ENCODE results near the gene KITLG. TPM values are rescaled to one million over a fixed set of nuclear protein-coding genes. Genes with fewer than 3 reads are reported as not detected.

KITLG gene
- total and polyA plus RNA-seq, 2 experiments from 2014 or later = 3.1 to 10.7 TPM

DNA sequence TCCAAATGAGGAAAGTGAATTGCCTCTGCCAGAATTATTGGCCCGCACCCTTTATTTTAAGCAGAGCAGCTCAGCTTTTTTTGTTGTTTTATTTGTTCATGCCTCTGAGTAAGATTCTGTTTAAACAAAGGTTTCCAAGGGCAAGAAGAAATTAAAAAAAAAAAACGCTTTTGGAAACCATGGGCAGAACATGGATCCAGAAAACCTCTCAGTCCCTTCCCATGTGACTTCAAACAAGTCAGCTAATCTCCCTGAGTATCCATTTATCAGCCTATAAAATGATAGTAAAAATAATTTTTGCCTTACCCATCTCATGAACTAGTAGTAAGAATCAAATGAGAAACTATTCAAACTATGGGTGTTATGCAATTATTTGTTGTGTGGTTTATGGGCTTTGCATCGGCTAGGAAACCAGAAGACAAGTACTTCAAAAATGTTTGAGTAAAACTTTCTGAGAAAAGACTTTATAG is 27.6 kb downstream of the KITLG start:
- Mint-ChIP-seq H3K4me1 (peaks cover 22% of the 10 kb centered on the region), H3K27me3 (ENCODE audit: insufficient read depth, low read depth, poor library complexity) (peaks cover 2% of the 10 kb centered on the region), H3K36me3 (ENCODE audit: low read depth) (no peaks in the 10 kb centered on the region)

More for the DNA sequence above, 27.6 kb downstream of the KITLG start:
- H3K4me3 Mint-ChIP-seq = no peak overlapping the region
- Histone ChIP-seq H3K27ac (ENCODE audit: low read depth) (no peak overlapping the region), H3K9me2 (ENCODE audit: insufficient read depth) (peaks cover 7% of the 10 kb centered on the region), H3K4me1 (ENCODE audit: insufficient read depth) (peaks cover 13% of the 10 kb centered on the region; the same call in 1 of the 2 replicates), H3F3A (replicated peaks; ENCODE audit: low read depth) (no peaks in the 10 kb centered on the region), H4K20me1 (replicated peaks; ENCODE audit: insufficient read depth) (no peaks in the 10 kb centered on the region), H3K36me3 (ENCODE audit: insufficient read depth) (no peaks in the 10 kb centered on the region), H3K4me2 (no peak overlapping the region), H3K79me2 (replicated peaks; ENCODE audit: insufficient read depth) (no peaks in the 10 kb centered on the region; the same call in 1 of the 2 replicates), H3K27me3 (ENCODE audit: insufficient read depth) (no peaks in the 10 kb centered on the region), H3K4me3 (no peak overlapping the region), H2AFZ (no peak overlapping the region)
- H3K9me3 Mint-ChIP-seq = no peaks in the 10 kb centered on the region
- no peak overlapping the region for H3K27ac Mint-ChIP-seq
- DNase-seq (ENCODE audit: low spot score) (no peak), ATAC-seq (no peak)
- TF ChIP-seq, protein P1, sequence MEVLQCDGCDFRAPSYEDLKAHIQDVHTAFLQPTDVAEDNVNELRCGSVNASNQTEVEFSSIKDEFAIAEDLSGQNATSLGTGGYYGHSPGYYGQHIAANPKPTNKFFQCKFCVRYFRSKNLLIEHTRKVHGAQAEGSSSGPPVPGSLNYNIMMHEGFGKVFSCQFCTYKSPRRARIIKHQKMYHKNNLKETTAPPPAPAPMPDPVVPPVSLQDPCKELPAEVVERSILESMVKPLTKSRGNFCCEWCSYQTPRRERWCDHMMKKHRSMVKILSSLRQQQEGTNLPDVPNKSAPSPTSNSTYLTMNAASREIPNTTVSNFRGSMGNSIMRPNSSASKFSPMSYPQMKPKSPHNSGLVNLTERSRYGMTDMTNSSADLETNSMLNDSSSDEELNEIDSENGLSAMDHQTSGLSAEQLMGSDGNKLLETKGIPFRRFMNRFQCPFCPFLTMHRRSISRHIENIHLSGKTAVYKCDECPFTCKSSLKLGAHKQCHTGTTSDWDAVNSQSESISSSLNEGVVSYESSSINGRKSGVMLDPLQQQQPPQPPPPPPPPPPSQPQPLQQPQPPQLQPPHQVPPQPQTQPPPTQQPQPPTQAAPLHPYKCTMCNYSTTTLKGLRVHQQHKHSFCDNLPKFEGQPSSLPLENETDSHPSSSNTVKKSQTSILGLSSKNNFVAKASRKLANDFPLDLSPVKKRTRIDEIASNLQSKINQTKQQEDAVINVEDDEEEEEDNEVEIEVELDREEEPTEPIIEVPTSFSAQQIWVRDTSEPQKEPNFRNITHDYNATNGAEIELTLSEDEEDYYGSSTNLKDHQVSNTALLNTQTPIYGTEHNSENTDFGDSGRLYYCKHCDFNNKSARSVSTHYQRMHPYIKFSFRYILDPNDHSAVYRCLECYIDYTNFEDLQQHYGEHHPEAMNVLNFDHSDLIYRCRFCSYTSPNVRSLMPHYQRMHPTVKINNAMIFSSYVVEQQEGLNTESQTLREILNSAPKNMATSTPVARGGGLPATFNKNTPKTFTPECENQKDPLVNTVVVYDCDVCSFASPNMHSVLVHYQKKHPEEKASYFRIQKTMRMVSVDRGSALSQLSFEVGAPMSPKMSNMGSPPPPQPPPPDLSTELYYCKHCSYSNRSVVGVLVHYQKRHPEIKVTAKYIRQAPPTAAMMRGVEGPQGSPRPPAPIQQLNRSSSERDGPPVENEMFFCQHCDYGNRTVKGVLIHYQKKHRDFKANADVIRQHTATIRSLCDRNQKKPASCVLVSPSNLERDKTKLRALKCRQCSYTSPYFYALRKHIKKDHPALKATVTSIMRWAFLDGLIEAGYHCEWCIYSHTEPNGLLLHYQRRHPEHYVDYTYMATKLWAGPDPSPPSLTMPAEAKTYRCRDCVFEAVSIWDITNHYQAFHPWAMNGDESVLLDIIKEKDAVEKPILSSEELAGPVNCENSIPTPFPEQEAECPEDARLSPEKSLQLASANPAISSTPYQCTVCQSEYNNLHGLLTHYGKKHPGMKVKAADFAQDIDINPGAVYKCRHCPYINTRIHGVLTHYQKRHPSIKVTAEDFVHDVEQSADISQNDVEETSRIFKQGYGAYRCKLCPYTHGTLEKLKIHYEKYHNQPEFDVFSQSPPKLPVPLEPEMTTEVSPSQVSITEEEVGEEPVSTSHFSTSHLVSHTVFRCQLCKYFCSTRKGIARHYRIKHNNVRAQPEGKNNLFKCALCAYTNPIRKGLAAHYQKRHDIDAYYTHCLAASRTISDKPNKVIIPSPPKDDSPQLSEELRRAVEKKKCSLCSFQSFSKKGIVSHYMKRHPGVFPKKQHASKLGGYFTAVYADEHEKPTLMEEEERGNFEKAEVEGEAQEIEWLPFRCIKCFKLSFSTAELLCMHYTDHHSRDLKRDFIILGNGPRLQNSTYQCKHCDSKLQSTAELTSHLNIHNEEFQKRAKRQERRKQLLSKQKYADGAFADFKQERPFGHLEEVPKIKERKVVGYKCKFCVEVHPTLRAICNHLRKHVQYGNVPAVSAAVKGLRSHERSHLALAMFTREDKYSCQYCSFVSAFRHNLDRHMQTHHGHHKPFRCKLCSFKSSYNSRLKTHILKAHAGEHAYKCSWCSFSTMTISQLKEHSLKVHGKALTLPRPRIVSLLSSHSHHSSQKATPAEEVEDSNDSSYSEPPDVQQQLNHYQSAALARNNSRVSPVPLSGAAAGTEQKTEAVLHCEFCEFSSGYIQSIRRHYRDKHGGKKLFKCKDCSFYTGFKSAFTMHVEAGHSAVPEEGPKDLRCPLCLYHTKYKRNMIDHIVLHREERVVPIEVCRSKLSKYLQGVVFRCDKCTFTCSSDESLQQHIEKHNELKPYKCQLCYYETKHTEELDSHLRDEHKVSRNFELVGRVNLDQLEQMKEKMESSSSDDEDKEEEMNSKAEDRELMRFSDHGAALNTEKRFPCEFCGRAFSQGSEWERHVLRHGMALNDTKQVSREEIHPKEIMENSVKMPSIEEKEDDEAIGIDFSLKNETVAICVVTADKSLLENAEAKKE (CRISPR knock-in tag; IDR thresholded peaks at IDR 0.05) = no peak
- TF ChIP-seq CREB1 (CRISPR knock-in tag; IDR thresholded peaks at IDR 0.05; ENCODE audit: low read depth) (no peak), ZNF331 (CRISPR knock-in tag; IDR thresholded peaks at IDR 0.05; ENCODE audit: low read depth) (no peak), JUNB (IDR thresholded peaks at IDR 0.05; ENCODE audit: unreplicated experiment) (no peak), ZNF114 (CRISPR knock-in tag; IDR thresholded peaks at IDR 0.05) (no peak), NANOG (IDR thresholded peaks at IDR 0.05; ENCODE audit: borderline replicate concordance) (no peak), EZH2 (IDR thresholded peaks at IDR 0.05; ENCODE audit: low read depth, unreplicated experiment) (no peak), POLR2AphosphoS5 (IDR thresholded peaks at IDR 0.05; ENCODE audit: low read depth) (no peak), EZH2phosphoT487 (IDR thresholded peaks at IDR 0.05; ENCODE audit: unreplicated experiment) (no peak), STAT1 (IDR thresholded peaks at IDR 0.05; ENCODE audit: unreplicated experiment) (no peak)
- TF ChIP-seq, protein P2, sequence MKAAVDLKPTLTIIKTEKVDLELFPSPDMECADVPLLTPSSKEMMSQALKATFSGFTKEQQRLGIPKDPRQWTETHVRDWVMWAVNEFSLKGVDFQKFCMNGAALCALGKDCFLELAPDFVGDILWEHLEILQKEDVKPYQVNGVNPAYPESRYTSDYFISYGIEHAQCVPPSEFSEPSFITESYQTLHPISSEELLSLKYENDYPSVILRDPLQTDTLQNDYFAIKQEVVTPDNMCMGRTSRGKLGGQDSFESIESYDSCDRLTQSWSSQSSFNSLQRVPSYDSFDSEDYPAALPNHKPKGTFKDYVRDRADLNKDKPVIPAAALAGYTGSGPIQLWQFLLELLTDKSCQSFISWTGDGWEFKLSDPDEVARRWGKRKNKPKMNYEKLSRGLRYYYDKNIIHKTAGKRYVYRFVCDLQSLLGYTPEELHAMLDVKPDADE (IDR thresholded peaks at IDR 0.05) = no peak
- TF ChIP-seq, protein P3, sequence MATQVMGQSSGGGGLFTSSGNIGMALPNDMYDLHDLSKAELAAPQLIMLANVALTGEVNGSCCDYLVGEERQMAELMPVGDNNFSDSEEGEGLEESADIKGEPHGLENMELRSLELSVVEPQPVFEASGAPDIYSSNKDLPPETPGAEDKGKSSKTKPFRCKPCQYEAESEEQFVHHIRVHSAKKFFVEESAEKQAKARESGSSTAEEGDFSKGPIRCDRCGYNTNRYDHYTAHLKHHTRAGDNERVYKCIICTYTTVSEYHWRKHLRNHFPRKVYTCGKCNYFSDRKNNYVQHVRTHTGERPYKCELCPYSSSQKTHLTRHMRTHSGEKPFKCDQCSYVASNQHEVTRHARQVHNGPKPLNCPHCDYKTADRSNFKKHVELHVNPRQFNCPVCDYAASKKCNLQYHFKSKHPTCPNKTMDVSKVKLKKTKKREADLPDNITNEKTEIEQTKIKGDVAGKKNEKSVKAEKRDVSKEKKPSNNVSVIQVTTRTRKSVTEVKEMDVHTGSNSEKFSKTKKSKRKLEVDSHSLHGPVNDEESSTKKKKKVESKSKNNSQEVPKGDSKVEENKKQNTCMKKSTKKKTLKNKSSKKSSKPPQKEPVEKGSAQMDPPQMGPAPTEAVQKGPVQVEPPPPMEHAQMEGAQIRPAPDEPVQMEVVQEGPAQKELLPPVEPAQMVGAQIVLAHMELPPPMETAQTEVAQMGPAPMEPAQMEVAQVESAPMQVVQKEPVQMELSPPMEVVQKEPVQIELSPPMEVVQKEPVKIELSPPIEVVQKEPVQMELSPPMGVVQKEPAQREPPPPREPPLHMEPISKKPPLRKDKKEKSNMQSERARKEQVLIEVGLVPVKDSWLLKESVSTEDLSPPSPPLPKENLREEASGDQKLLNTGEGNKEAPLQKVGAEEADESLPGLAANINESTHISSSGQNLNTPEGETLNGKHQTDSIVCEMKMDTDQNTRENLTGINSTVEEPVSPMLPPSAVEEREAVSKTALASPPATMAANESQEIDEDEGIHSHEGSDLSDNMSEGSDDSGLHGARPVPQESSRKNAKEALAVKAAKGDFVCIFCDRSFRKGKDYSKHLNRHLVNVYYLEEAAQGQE (IDR thresholded peaks at IDR 0.05; ENCODE audit: unreplicated experiment) = no peak
- TF ChIP-seq, protein P4, sequence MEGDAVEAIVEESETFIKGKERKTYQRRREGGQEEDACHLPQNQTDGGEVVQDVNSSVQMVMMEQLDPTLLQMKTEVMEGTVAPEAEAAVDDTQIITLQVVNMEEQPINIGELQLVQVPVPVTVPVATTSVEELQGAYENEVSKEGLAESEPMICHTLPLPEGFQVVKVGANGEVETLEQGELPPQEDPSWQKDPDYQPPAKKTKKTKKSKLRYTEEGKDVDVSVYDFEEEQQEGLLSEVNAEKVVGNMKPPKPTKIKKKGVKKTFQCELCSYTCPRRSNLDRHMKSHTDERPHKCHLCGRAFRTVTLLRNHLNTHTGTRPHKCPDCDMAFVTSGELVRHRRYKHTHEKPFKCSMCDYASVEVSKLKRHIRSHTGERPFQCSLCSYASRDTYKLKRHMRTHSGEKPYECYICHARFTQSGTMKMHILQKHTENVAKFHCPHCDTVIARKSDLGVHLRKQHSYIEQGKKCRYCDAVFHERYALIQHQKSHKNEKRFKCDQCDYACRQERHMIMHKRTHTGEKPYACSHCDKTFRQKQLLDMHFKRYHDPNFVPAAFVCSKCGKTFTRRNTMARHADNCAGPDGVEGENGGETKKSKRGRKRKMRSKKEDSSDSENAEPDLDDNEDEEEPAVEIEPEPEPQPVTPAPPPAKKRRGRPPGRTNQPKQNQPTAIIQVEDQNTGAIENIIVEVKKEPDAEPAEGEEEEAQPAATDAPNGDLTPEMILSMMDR (conservative IDR thresholded peaks at IDR 0.05; ENCODE audit: low read depth in 2 of 2) = no peak

Data from GM23338 (cell line).